ENCODE data around the gene MACROH2A2. TPM values are rescaled to one million over a fixed set of nuclear protein-coding genes. Genes with fewer than 3 reads are reported as not detected.
A peak's percentile ranks its signal among the peaks of the same experiment; 100 is the strongest.
"Not testable (repeated sequence)": the region's sequence is repeated elsewhere in the genome, so short reads cannot be mapped to it uniquely, and the experiment has no call there.

Gene MACROH2A2
- 1 to 10 TPM in 1 of 3 donors, under 1 TPM in 1, not detected in 1; 0.57 to 1.1 TPM for polyA plus RNA-seq

DNA sequence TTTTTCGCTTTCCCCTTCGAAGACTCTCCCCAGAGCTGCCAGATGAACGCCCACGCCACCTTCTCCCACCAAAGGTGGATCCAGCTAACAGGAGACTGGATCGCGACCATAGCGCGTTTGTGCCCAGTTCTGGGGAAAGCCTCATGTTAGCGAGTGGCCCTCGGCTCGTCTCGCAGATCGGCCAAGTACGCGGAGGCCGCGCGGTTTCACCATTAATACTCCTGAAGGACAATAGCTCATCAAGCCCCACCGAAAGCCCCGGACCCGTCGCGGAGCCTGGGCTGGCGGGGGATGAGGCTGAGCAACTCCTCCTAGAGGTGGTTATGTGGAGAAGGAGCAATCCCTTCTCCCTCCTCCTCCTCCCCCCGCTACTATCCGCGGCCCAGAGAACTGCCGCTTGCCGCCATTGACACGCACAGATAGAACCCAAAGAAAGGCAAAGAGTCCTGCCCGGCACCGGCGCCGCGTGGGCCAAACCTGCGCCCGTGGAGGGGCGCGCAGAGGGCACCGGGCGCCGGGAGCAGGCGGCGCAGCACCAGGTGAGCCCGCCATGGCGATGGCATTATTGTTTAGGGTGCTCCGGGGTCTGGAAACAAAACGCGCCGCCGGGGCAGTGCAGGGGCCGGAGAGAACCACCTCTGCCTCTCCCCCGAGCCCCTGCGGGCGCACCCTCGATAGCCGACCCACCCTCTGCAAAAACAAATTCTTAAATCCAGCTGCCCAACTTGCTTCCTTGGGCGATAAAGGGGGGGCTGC lies at the start of gene MACROH2A2:
Gene MACROH2A2, plus strand, starts transcription at position 385 of the 756 bp plus-strand sequence. CDS start 22,813 bp downstream, outside the sequence.
- Mint-ChIP-seq H3K9me3 (no peaks in the 10 kb centered on the region), H3K27ac (no peak within 1 kb of the TSS), H3K4me3 (peak within 1 kb of the TSS; percentile 38 to 65 (median 59)), H3K36me3 (no peaks in the 10 kb centered on the region), H3K27me3 (ENCODE audit: low read depth in 3 of 3) (peaks cover 10 to 18% (median 14%) of the 10 kb centered on the region in 3 donors), H3K4me1 (peaks cover 8 to 11% of the 10 kb centered on the region in 2 donors)
- DNase-seq = no peak

DNA sequence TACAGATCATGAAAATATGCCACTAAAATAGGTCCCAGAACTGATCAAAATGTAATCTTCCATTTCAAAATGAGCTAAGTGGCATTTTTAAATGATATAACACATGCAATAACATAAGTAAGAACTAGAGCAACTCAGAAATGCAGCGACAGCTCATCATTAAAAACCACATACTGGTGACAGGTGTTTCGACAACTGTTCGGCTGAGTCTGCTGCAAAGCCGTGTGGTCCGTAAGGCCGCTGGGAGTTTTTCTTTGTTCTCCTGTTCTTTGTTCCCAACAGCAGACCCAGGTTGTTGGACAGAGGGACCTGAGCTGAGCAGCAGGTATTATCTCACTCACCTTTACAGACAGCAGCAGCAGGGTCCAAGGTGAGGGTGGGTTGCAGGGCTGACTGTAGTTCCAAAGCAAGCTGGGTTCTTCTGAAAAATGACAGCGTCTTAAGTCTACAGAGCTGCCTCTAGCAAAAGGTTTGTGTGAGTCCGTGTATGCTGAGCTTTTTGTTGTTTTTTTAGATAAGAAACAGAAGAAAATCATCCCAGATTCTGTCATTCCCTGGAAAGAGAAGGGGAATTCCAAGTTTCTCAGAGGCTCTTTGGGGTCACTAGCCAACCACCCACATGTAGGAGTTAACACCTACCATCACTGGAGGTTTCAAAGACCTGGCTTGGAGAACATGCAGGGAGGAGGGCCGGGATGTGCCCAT lies 45.4 kb upstream of the MACROH2A2 start:
- Mint-ChIP-seq H3K9me3 (no peaks in the 10 kb centered on the region), H3K4me1 (no peaks in the 10 kb centered on the region), H3K27me3 (ENCODE audit: low read depth in 3 of 3) (peaks cover 5 to 13% (median 10%) of the 10 kb centered on the region in 3 donors), H3K27ac (no peak overlapping the region), H3K36me3 (no peaks in the 10 kb centered on the region), H3K4me3 (no peak overlapping the region)
- no peak for DNase-seq

DNA sequence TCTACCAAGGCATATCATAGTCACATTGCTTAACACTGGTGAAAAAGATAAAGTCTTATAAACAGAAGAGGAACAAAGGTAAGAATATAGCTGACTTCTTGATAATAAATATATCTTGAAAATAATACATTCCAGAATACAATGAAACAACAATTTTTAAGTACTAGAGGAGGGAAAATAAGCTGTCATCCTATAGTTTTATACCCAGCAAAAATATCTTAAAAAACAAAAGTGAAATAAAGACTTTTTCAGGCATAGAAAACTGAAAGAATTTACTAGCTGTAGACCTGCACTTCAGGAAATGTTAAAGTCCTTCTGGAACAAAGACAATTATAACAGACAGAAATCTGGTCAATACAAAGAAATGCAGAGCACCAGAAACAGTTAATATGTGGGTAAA lies 21.4 kb upstream of the MACROH2A2 start:
- Mint-ChIP-seq H3K9me3 (peaks cover 9 to 29% (median 19%) of the 10 kb centered on the region in 6 donors), H3K27ac (no peak overlapping the region), H3K27me3 (ENCODE audit: low read depth in 3 of 3) (peaks cover 10 to 15% (median 11%) of the 10 kb centered on the region in 3 donors), H3K4me1 (no peaks in the 10 kb centered on the region), H3K36me3 (peaks cover 0 to 15% (median 7%) of the 10 kb centered on the region in 3 donors), H3K4me3 (no peak overlapping the region)
- DNase-seq = no peak

DNA sequence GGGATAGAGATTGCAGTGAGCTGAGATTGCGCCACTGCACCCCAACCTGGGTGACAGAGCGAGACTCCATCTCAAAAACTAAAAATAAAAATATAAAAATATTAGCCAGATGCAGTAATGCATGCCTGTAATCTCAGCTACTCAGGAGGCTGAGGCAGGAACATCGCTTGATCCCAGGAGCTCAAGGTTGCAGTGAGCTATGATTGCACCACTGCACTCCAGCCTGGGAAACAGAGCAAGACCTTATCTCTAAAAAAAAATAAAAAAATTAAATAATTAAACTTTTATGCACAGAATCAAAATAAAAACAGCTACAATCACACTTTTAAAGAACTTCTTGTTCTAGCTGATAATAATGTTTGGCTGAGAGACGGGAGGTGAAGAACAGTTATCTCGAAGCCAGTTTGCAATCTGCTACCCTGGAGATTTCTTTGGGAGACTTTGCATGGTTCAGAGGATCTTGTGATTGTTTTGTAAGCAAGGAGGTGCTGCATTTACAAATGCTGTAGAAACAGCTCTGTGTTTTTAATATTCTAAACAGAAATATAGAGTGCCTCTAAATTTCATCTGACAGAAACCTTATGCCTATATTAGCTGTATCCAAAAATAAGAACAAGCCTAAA lies 19.9 kb upstream of the MACROH2A2 start:
- Mint-ChIP-seq H3K4me3 (no peak overlapping the region), H3K9me3 (peaks cover 9 to 25% (median 18%) of the 10 kb centered on the region in 6 donors), H3K27ac (no peak overlapping the region), H3K36me3 (peaks cover 0 to 15% (median 7%) of the 10 kb centered on the region in 3 donors), H3K27me3 (ENCODE audit: low read depth in 3 of 3) (peaks cover 8 to 17% (median 9%) of the 10 kb centered on the region in 3 donors), H3K4me1 (no peaks in the 10 kb centered on the region)
- no peak for DNase-seq

DNA sequence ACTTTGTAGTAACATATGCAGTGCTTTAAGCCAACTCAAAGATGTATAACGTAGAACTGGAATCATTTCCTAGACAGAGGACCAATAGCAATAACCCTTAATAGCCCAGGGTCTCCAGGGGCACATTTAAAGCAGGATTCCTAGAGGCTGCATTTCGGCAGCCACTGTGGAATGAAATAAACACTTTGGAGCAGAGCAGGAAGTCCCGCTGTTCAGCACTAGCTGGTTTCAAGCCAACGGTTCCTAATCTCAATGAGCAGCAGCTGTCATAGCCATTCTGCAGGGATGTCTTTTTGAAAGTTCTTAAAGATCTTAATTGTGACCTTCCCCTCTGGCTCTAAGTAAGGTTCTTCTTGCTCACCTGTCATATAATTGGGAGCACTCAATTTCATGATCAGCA lies 18.4 kb upstream of the MACROH2A2 start:
- no peak overlapping the region for H3K4me3 Mint-ChIP-seq
- no peak for DNase-seq
- no peak overlapping the region for H3K27ac Mint-ChIP-seq
- H3K36me3 Mint-ChIP-seq = peaks cover 0 to 15% (median 7%) of the 10 kb centered on the region in 3 donors
- H3K27me3 Mint-ChIP-seq (ENCODE audit: low read depth in 3 of 3) = peaks cover 9 to 21% (median 12%) of the 10 kb centered on the region in 3 donors
- H3K4me1 Mint-ChIP-seq = no peaks in the 10 kb centered on the region
- peaks cover 9 to 28% (median 19%) of the 10 kb centered on the region in 6 donors for H3K9me3 Mint-ChIP-seq

DNA sequence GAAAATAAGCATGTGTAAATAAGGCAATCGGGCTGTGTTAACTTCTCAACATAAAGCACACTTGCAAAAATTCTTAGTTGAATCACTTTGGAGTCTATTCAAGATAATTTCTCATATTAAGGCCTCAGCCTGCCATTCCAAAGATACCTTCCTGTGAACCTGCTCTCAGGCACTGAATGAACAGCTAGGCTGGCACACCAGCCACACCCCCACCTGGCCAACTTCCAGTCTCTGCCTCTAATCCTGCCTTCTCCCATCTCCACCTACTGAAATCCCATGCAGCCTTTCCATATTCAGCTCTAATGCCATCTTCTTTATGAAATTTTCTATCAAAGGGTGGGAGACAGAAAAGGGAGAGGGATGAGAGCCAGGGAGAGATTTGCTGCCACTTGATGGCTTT lies 17.1 kb upstream of the MACROH2A2 start:
- H3K36me3 Mint-ChIP-seq = peaks cover 0 to 8% (median 6%) of the 10 kb centered on the region in 3 donors
- H3K4me1 Mint-ChIP-seq = no peaks in the 10 kb centered on the region
- no peak for DNase-seq
- H3K4me3 Mint-ChIP-seq = no peak overlapping the region
- peaks cover 8 to 22% (median 9%) of the 10 kb centered on the region in 6 donors for H3K9me3 Mint-ChIP-seq
- H3K27me3 Mint-ChIP-seq (ENCODE audit: low read depth in 3 of 3) = peaks cover 7 to 19% (median 9%) of the 10 kb centered on the region in 3 donors
- H3K27ac Mint-ChIP-seq = no peak overlapping the region

DNA sequence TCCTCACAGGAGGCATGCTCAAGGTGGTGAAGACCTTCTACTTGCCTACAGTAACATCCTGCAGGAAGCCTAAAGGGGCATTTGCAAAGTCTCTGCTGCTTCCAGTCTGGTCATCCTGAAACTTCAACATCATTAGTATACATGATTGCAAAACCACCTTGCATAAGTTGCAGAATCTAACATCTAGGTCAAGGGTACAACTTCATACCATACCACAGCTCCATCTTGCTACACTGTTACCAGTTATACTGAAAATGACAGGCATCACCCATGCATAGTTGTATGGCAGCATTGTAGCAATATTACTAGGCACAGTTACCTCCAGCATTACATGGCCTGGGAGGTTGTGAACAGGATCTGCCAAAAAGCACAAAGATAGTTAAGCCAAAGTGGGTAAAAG lies 13.7 kb upstream of the MACROH2A2 start:
- Mint-ChIP-seq H3K27ac (no peak overlapping the region), H3K9me3 (peaks cover 3 to 20% (median 9%) of the 10 kb centered on the region in 6 donors), H3K4me3 (no peak overlapping the region), H3K4me1 (no peaks in the 10 kb centered on the region), H3K36me3 (peaks cover 0 to 10% (median 0%) of the 10 kb centered on the region in 3 donors), H3K27me3 (ENCODE audit: low read depth in 3 of 3) (peaks cover 5 to 17% (median 10%) of the 10 kb centered on the region in 3 donors)
- DNase-seq = no peak

DNA sequence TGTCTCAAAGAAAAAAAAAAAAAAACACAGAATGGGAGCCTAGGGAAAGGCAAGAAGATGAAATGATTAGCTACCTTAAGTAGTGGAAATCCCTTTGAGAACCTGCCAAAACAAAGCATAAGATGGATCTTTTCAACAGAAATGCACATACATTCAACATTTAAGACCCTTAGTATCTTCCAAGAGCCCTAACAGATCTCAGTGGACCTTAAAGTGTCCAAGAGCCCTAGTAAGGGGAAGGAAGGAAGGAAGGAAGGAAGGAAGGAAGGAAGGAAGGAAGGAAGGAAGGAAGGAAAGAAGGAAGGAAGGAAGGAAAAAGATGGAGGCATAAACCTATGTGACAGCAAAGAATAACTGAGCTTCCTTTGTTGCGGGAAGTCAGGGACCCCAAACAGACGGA lies 11.6 kb upstream of the MACROH2A2 start:
- no peak for DNase-seq
- no peak overlapping the region for H3K4me3 Mint-ChIP-seq
- H3K4me1 Mint-ChIP-seq = no peaks in the 10 kb centered on the region
- H3K36me3 Mint-ChIP-seq = peaks cover 0 to 10% (median 0%) of the 10 kb centered on the region in 3 donors
- H3K9me3 Mint-ChIP-seq = peaks cover 0 to 20% (median 9%) of the 10 kb centered on the region in 6 donors
- peaks cover 1 to 14% (median 8%) of the 10 kb centered on the region in 3 donors for H3K27me3 Mint-ChIP-seq (ENCODE audit: low read depth in 3 of 3)
- H3K27ac Mint-ChIP-seq = no peak overlapping the region

DNA sequence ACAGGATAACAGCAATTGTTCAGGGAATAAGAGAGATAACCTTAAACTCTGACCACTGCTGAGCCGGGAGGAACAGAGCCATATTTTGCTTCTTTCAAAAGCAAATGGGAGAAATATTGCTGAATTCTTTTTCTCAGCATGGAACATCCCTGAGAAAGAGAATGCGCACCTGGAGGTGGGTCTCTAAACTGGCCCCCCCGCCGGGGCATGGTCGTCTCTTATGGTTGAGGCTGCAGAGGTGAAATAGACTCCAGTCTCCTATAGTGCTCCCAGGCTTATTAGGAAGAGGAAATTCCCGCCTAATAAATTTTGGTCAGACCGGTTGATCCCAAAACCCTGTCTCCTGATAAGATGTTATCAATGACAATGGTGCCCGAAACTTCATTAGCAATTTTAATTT lies 10.9 kb upstream of the MACROH2A2 start:
- not testable (repeated sequence) for DNase-seq, H3K4me3 Mint-ChIP-seq, H3K4me1 Mint-ChIP-seq, H3K36me3 Mint-ChIP-seq, H3K27ac Mint-ChIP-seq
- Mint-ChIP-seq H3K27me3 (ENCODE audit: low read depth in 3 of 3) (peaks cover 1 to 14% (median 10%) of the 10 kb centered on the region in 3 donors), H3K9me3 (peaks cover 0 to 20% (median 9%) of the 10 kb centered on the region in 6 donors)

DNA sequence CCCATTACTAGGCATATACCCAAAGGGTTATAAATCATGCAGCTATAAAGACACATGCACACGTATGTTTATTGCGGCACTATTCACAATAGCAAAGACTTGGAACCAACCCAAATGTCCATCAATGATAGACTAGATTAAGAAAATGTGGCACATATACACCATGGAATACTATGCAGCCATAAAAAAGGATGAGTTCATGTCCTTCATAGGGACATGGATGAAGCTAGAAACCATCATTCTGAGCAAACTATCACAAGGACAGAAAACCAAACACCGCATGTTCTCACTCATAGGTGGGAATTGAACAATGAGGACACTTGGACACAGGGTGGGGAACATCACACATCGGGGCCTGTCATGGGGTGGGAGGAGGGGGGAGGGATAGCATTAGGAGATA lies 5.6 kb upstream of the MACROH2A2 start:
- H3K9me3 Mint-ChIP-seq; H3K4me1 Mint-ChIP-seq; H3K4me3 Mint-ChIP-seq; H3K36me3 Mint-ChIP-seq; H3K27ac Mint-ChIP-seq; DNase-seq; H3K27me3 Mint-ChIP-seq (ENCODE audit: low read depth in 3 of 3): not testable (repeated sequence)

DNA sequence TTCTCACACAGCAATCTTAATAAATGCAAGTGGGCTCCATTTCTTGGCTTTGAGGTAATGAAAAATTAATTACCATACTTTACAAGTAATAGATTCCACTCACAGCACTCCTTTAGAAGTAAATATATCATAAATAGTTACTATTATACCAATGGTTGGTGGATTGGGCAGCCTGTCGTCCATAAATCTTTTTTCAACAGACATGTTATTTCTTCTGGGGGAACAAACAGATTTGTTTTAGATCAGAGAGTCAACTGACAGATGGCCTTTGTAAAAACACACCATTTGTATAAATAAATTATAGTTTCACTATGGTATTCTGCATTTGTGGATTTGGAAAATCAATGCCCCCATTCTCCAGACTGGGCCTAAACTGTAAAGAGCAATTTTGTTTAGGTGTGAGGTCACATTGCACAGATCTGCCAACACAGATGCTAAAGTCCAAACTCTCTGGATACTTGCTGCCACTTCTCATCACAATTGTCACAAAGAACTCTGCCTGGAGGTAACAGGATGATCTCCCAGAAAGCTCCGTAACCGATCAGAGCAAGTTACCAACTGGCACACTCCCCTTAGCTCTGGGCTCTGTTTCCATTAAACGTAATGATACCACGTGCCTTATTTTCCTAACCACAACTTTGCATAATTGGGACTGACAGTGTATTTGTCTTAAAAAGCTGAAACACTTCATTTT lies 4.5 kb upstream of the MACROH2A2 start:
- no peak overlapping the region for H3K27ac Mint-ChIP-seq
- peaks cover 6 to 12% (median 9%) of the 10 kb centered on the region in 3 donors for H3K27me3 Mint-ChIP-seq (ENCODE audit: low read depth in 3 of 3)
- H3K9me3 Mint-ChIP-seq = no peaks in the 10 kb centered on the region
- DNase-seq = no peak
- H3K4me1 Mint-ChIP-seq = peaks cover 5% of the 10 kb centered on the region in 2 donors
- H3K36me3 Mint-ChIP-seq = no peaks in the 10 kb centered on the region
- no peak overlapping the region for H3K4me3 Mint-ChIP-seq

DNA sequence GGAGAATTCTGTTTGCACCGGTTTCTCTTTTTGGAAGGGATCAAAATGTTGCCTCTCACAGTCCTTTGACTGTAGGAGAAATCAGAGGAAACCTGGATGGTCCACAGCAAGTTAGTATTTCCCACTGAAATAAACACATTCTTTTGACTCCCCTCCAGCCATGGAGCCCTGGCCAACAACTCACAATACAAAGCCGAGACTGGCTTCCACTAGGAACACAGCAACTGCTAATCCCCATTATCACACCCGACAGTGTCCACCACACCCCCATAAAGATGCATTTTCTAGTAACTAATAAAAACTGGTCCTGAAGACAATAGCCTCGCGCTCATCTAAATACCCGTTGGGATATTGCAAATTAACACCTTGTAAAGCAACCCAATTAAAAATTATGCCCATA lies 798 bp upstream of the MACROH2A2 start:
- Mint-ChIP-seq H3K36me3 (no peaks in the 10 kb centered on the region), H3K9me3 (no peaks in the 10 kb centered on the region), H3K4me3 (peak overlapping the region in 1 of 5 donors; percentile 4), H3K27ac (no peak overlapping the region), H3K4me1 (peaks cover 8 to 11% of the 10 kb centered on the region in 2 donors), H3K27me3 (ENCODE audit: low read depth in 3 of 3) (peaks cover 10 to 18% (median 14%) of the 10 kb centered on the region in 3 donors)
- no peak for DNase-seq

DNA sequence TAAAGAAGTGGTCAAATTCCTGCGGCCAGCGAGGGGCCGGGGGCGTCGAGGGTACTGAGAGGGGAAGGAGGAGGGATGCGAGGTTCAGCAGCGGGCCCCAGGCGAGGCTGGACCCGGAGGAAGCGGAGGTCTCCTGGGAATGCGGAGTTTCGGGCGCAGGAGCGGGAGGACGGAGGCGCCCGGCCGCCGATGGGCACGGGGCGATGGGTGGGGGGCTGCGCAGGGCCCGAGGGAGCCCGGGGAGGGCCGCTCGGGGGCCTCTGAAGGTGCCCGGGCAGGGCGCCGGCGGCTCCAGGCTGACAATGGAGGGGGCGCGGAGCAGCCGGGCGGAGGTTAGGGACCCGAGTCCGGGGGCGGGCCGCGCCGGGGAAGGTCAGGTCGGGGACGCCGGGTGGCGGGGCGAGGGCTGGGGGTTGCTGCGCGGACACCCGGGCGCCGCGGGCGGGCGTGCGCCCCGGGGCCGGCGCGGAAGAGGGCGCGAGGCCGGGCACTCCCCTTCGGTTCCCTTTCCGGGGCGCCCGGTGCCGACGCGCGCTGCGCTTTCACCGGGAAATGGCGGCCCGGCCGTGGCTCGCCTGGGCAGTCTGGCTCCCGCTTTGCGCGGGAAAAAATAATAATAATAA lies 683 bp downstream of the MACROH2A2 start:
- peak overlapping the region in 2 of 5 donors; percentile 22 to 29 for H3K4me3 Mint-ChIP-seq
- no peak overlapping the region for H3K27ac Mint-ChIP-seq
- peaks cover 8 to 11% of the 10 kb centered on the region in 2 donors for H3K4me1 Mint-ChIP-seq
- H3K36me3 Mint-ChIP-seq = no peaks in the 10 kb centered on the region
- peaks cover 10 to 18% (median 14%) of the 10 kb centered on the region in 3 donors for H3K27me3 Mint-ChIP-seq (ENCODE audit: low read depth in 3 of 3)
- no peak for DNase-seq
- no peaks in the 10 kb centered on the region for H3K9me3 Mint-ChIP-seq
